Measurements from ENCODE around the gene HJV.
A peak's percentile ranks its signal among the peaks of the same experiment; 100 is the strongest.

The HJV gene

DNA sequence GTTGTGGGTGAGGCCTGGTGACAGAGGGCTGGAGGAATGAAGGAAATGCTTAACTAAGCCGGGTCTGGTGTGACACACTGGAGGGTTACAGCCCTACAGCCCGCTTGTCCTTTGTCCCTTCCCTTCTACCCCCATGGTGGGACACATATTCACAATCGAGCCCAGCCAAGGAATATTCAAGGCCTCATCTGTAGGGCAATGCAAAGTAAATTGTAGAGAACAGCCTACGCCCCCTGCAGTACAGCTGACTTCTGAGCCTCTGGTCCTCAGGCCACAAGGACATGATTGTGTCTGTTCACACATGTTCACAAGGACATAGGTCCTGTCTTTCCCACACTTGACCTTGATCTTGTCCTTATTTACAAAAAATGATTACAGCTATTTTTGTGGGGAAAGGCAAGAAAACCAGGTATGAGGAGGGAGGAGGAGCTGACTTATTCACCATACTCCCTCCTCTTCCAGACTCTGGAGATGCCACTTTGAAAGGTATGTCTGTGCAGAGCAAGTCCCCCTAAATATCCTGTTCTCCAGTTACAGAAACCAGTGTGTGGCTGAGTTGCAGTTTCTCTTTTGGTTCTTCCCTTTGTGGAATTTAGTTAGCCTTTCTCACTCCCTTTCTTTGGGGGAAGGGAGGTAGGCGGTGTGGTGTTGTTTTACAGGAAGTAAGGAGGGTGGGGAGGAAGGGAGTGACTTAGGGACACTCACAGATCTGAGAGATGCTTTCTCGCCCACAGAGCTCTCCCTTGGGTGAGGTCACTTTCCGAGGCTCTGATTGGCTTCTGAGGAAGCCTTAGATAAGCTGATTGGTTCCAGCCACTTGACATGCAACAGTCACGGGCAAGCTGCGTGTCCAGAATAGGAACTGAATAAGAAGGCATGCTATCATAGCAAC is 42.4 kb downstream of the HJV start:
- Histone ChIP-seq H3K9me3 (no peaks in the 10 kb centered on the region), H3K4me3 (ENCODE audit: low read depth, low read length) (0 out of 2 replicates have a peak overlapping the region, but pooled peaks have one; percentile 11)

GRCh38 chr1:145978471-145978853 is 43.1 kb downstream of the HJV start:
- TF ChIP-seq, protein P1, sequence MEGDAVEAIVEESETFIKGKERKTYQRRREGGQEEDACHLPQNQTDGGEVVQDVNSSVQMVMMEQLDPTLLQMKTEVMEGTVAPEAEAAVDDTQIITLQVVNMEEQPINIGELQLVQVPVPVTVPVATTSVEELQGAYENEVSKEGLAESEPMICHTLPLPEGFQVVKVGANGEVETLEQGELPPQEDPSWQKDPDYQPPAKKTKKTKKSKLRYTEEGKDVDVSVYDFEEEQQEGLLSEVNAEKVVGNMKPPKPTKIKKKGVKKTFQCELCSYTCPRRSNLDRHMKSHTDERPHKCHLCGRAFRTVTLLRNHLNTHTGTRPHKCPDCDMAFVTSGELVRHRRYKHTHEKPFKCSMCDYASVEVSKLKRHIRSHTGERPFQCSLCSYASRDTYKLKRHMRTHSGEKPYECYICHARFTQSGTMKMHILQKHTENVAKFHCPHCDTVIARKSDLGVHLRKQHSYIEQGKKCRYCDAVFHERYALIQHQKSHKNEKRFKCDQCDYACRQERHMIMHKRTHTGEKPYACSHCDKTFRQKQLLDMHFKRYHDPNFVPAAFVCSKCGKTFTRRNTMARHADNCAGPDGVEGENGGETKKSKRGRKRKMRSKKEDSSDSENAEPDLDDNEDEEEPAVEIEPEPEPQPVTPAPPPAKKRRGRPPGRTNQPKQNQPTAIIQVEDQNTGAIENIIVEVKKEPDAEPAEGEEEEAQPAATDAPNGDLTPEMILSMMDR (IDR thresholded peaks at IDR 0.05; ENCODE audit: low read depth, low read length) = no peak
- no peak for DNase-seq
- peaks cover 22% of the 10 kb centered on the region for H3K4me1 ChIP-seq
- H3K36me3 ChIP-seq = no peaks in the 10 kb centered on the region
- no peaks in the 10 kb centered on the region for H3K9me3 ChIP-seq
- H3K27me3 ChIP-seq = no peaks in the 10 kb centered on the region
- no peak overlapping the region for H3K4me3 ChIP-seq (ENCODE audit: low read depth, low read length)

More for the DNA sequence above, 42.4 kb downstream of the HJV start:
- peaks cover 22% of the 10 kb centered on the region for H3K4me1 ChIP-seq
- no peaks in the 10 kb centered on the region for H3K36me3 ChIP-seq
- no peaks in the 10 kb centered on the region for H3K27me3 ChIP-seq
- TF ChIP-seq, protein P1 (IDR thresholded peaks at IDR 0.05; ENCODE audit: low read depth, low read length) = peak; percentile 60
- DNase-seq = peak; percentile 90

- H3K27me3 ChIP-seq = no peaks in the 10 kb centered on the region
- TF ChIP-seq, protein P1 (IDR thresholded peaks at IDR 0.05; ENCODE audit: low read depth, low read length) = peak; percentile 93
- H3K9me3 ChIP-seq = no peaks in the 10 kb centered on the region
- H3K36me3 ChIP-seq = no peaks in the 10 kb centered on the region
- peaks cover 22% of the 10 kb centered on the region for H3K4me1 ChIP-seq
- DNase-seq = peak; percentile 77
- no peak overlapping the region for H3K4me3 ChIP-seq (ENCODE audit: low read depth, low read length)
These were observed 43.8 kb downstream of the HJV start for GRCh38 chr1:145977486-145978470.

- DNase-seq = no peak
- Histone ChIP-seq H3K36me3 (no peaks in the 10 kb centered on the region), H3K27me3 (no peaks in the 10 kb centered on the region), H3K4me1 (peaks cover 22% of the 10 kb centered on the region), H3K9me3 (no peaks in the 10 kb centered on the region), H3K4me3 (ENCODE audit: low read depth, low read length) (no peak overlapping the region)
- TF ChIP-seq, protein P1 (IDR thresholded peaks at IDR 0.05; ENCODE audit: low read depth, low read length) = no peak
These were observed 44.5 kb downstream of the HJV start for GRCh38 chr1:145977016-145977415.

- DNase-seq = no peak
- TF ChIP-seq, protein P1 (IDR thresholded peaks at IDR 0.05; ENCODE audit: low read depth, low read length) = no peak
- Histone ChIP-seq H3K4me1 (peaks cover 22% of the 10 kb centered on the region), H3K4me3 (ENCODE audit: low read depth, low read length) (no peak overlapping the region), H3K36me3 (no peaks in the 10 kb centered on the region), H3K27me3 (no peaks in the 10 kb centered on the region), H3K9me3 (no peaks in the 10 kb centered on the region)
These were observed 46.3 kb downstream of the HJV start for GRCh38 chr1:145975216-145975615.
